AG04449 (cell line): ENCODE measurements around the gene IGSF6.

Experiments
- CTCF ChIA-PET: fragments of 350-600 bp; formaldehyde crosslinking; extraction: SDS; loops from one replicate; lab custom pipeline; 2021; ENCODE audit warnings: antibody characterized with exemption; lab: Yijun Ruan, JAX
- POLR2A ChIA-PET: fragments of 400-600, 350-600 bp; formaldehyde crosslinking; extraction: SDS; loops from one replicate; lab custom pipeline; 2020; ENCODE audit warnings: antibody characterized with exemption, inconsistent platforms; lab: Yijun Ruan, JAX
- DNase-seq: peaks from one replicate; pipeline ENCODE4 v3.0.0-alpha.2; 2010; ENCODE audit warnings: low read depth, low spot score
- H3K4me3 ChIP-seq: 2 replicates; pipeline ENCODE4 v1.5.1; 2011; ENCODE audit warnings: low read depth, mild to moderate bottlenecking, control low read depth, low read length
- CTCF ChIP-seq: IDR thresholded peaks from one replicate; pipeline ENCODE4 v1.5.1; 2011; ENCODE audit warnings: mild to moderate bottlenecking, moderate library complexity, low read length, control low read depth, inconsistent platforms; ENCODE audit not compliant: insufficient read depth; ENCODE audit errors: missing control alignments

The IGSF6 gene

DNA sequence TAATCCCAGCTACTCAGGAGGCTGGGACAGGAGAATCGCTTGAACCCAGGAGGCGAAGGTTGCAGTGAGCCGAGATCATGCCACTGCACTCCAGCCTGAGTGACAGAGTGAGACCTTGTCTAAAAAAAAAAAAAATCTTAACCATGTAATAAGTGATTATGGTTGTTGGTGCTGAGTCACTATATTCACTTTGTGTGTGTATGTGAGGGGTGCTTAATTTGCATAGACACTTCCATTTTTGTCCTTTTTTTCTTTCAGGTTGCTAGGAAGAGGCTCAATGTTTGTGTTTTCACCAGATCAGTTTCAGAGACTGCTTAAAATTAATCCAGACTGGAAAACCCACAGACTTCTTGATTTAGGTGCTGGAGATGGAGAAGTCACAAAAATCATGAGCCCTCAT lies 34.8 kb downstream of the IGSF6 start:
- TF ChIP-seq CTCF, result no peak
- H3K4me3 ChIP-seq, result no peak overlapping the region
- DNase-seq, result no peak
- ChIA-PET CTCF (interaction anchor here (0.8 to 1.7 kb wide), 2 partner anchors 12 to 23 kb away, joined by 3 to 4 read pairs; no protein-coding TSS in a partner anchor), POLR2A (no interaction called here)

DNA sequence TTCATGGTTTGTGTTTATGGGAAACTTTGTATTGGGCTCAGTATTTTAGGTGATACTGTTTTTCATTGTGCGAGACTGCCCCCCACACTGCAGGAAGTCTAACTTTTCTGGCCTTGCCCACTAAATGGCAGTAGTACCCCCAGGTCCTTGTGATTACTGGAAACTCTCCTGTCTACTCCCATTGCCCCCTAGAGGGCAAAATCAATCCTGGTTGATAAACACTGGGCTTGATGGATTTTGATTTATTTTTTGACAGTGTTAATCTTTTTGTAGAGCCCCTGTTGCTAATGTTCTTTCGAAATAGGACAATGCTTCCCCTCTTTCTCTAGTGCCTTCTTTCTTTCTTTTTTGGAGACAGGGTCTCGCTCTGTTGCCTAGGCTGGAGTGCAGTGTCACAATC lies 37.5 kb downstream of the IGSF6 start:
- no peak overlapping the region for H3K4me3 ChIP-seq
- CTCF ChIA-PET, result no interaction called here
- no peak for TF ChIP-seq CTCF
- DNase-seq, result no peak
- POLR2A ChIA-PET, result no interaction called here

GRCh38 chr16:21613781-21614180 lies 38.6 kb downstream of the IGSF6 start:
- no peak for TF ChIP-seq CTCF
- CTCF ChIA-PET, result interaction anchor here (1.3 kb wide), 1 partner anchor 15 kb away, joined by 4 read pairs; no protein-coding TSS in a partner anchor
- POLR2A ChIA-PET, result no interaction called here
- H3K4me3 ChIP-seq, result no peak overlapping the region
- no peak for DNase-seq

GRCh38 chr16:21613361-21613760 lies 39.0 kb downstream of the IGSF6 start:
- DNase-seq, result no peak
- H3K4me3 ChIP-seq, result no peak overlapping the region
- ChIA-PET POLR2A (no interaction called here), CTCF (interaction anchor here (1.3 kb wide), 1 partner anchor 15 kb away, joined by 4 read pairs; no protein-coding TSS in a partner anchor)
- no peak for TF ChIP-seq CTCF

DNA sequence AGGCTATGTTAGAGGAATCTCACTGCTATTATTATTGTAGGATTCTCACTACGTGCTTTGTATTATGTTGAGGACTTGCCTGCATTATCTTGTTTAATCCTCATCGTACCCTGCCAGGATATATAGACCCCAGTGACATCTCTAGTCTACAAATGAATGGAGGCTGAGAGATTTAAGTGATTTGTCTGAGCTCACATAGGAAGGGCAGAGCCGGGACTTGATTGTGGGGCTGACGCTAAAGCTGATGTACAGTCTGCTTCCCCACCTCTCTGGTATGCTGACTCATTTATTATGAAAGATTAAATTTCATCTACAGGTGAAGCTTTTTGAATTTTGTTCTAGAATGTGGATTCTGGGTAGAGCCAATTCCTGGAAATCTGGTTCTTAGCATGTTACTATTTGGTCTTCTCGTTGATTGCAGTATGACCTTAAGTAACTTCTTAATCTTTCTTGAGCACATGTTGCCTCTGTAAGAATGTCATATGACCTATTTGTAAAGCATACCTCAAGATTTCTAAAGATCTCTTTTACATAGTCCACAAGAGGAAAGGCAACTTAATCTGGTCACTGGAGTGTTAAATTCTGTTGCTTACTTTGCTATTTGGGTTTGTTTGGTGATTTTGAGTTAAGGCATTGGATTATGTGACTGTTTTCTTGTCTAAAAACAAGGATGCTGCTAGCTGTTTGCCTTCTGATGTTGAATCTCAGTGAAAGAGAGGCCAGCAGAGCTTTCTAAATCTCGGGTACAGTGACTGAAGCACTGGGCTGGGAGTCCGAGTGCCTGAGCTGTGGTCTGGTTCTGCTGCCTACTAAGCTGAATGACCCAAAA lies 40.6 kb downstream of the IGSF6 start:
- no peak overlapping the region for H3K4me3 ChIP-seq
- ChIA-PET POLR2A (no interaction called here), CTCF (interaction anchor here (1.0 to 1.6 kb wide), 3 partner anchors 11 to 46 kb away, joined by 4 read pairs; no protein-coding TSS in a partner anchor)
- DNase-seq, result no peak
- TF ChIP-seq CTCF, result no peak

GRCh38 chr16:21611198-21611555 lies 41.2 kb downstream of the IGSF6 start:
- CTCF ChIA-PET, result interaction anchor here (1.0 to 1.6 kb wide), 4 partner anchors 10 to 46 kb away, joined by 4 to 5 read pairs (median 4); no protein-coding TSS in a partner anchor
- POLR2A ChIA-PET, result no interaction called here
- no peak overlapping the region for H3K4me3 ChIP-seq
- no peak for DNase-seq
- TF ChIP-seq CTCF, result no peak
